ENCODE measurements around the gene RBM25. TPM values are rescaled to one million over a fixed set of nuclear protein-coding genes. Genes with fewer than 3 reads are reported as not detected.

Gene RBM25
- total and polyA plus RNA-seq, 2 donors from 2014 or later: 18.8 to 70.0 TPM

- DNase-seq (no peak), FAIRE-seq (no peak)
- no peak overlapping the region for H3K27ac ChIP-seq (ENCODE audit: low read depth in 2 of 2, low read length in 2 of 2)
- no peak for TF ChIP-seq CTCF (IDR thresholded peaks at IDR 0.05; ENCODE audit: borderline replicate concordance, extremely low read depth, insufficient read depth)
- H3K9me3 ChIP-seq (ENCODE audit: control insufficient read depth in 2 of 3, insufficient read depth in 1 of 3, low read length in 3 of 3): no peaks in the 10 kb centered on the region
- H3K27me3 ChIP-seq (ENCODE audit: control insufficient read depth, insufficient read depth, low read length): no peaks in the 10 kb centered on the region
- H3K36me3 ChIP-seq (ENCODE audit: control insufficient read depth in 2 of 3, insufficient read depth in 3 of 3, low read length in 3 of 3): peaks cover 0 to 5% (median 2%) of the 10 kb centered on the region in 3 donors
- H3K9ac ChIP-seq (ENCODE audit: low read length in 3 of 3): no peak overlapping the region
- intact Hi-C loops (cut with DNase I): no loop called here
- H3K4me1 ChIP-seq (ENCODE audit: control insufficient read depth in 2 of 3, insufficient read depth in 2 of 3, low read depth in 1 of 3, low read length in 3 of 3): no peaks in the 10 kb centered on the region
- no peak overlapping the region for H3K4me3 ChIP-seq (ENCODE audit: low read length in 3 of 3)
Measured at GRCh38 chr14:73124180-73124894, 66.0 kb downstream of the RBM25 start.

- no peak overlapping the region for H3K4me3 ChIP-seq (ENCODE audit: low read length in 3 of 3)
- no peaks in the 10 kb centered on the region for H3K27me3 ChIP-seq (ENCODE audit: control insufficient read depth, insufficient read depth, low read length)
- H3K4me1 ChIP-seq (ENCODE audit: control insufficient read depth in 2 of 3, insufficient read depth in 2 of 3, low read depth in 1 of 3, low read length in 3 of 3): no peaks in the 10 kb centered on the region
- DNase-seq (peak in 2 of 5 donors; percentile 35 to 50), FAIRE-seq (no peak)
- H3K9ac ChIP-seq (ENCODE audit: low read length in 3 of 3): no peak overlapping the region
- no peak for TF ChIP-seq CTCF (IDR thresholded peaks at IDR 0.05; ENCODE audit: borderline replicate concordance, extremely low read depth, insufficient read depth)
- peaks cover 0 to 5% (median 2%) of the 10 kb centered on the region in 3 donors for H3K36me3 ChIP-seq (ENCODE audit: control insufficient read depth in 2 of 3, insufficient read depth in 3 of 3, low read length in 3 of 3)
- no peaks in the 10 kb centered on the region for H3K9me3 ChIP-seq (ENCODE audit: control insufficient read depth in 2 of 3, insufficient read depth in 1 of 3, low read length in 3 of 3)
- H3K27ac ChIP-seq (ENCODE audit: low read depth in 2 of 2, low read length in 2 of 2): no peak overlapping the region
- intact Hi-C loops (cut with DNase I): no loop called here
Measured at GRCh38 chr14:73125169-73125588, 66.8 kb downstream of the RBM25 start.

GRCh38 chr14:73125746-73126145, 67.4 kb downstream of the RBM25 start:
- Histone ChIP-seq H3K36me3 (ENCODE audit: control insufficient read depth in 2 of 3, insufficient read depth in 3 of 3, low read length in 3 of 3) (peaks cover 0 to 5% (median 2%) of the 10 kb centered on the region in 3 donors), H3K9me3 (ENCODE audit: control insufficient read depth in 2 of 3, insufficient read depth in 1 of 3, low read length in 3 of 3) (no peaks in the 10 kb centered on the region), H3K9ac (ENCODE audit: low read length in 3 of 3) (no peak overlapping the region), H3K4me3 (ENCODE audit: low read length in 3 of 3) (no peak overlapping the region), H3K4me1 (ENCODE audit: control insufficient read depth in 2 of 3, insufficient read depth in 2 of 3, low read depth in 1 of 3, low read length in 3 of 3) (no peaks in the 10 kb centered on the region), H3K27ac (ENCODE audit: low read depth in 2 of 2, low read length in 2 of 2) (no peak overlapping the region), H3K27me3 (ENCODE audit: control insufficient read depth, insufficient read depth, low read length) (no peaks in the 10 kb centered on the region)
- DNase-seq (no peak), FAIRE-seq (no peak)
- intact Hi-C loops (cut with DNase I): no loop called here
- no peak for TF ChIP-seq CTCF (IDR thresholded peaks at IDR 0.05; ENCODE audit: borderline replicate concordance, extremely low read depth, insufficient read depth)

All from kidney (tissue), 14 donors.